Left ventricle myocardium inferior (tissue), 1 donor: ENCODE data around the gene SLC10A7. TPM values are rescaled to one million over a fixed set of nuclear protein-coding genes. Genes with fewer than 3 reads are reported as not detected.

Experiments
- DNase-seq: peaks from one replicate; pipeline ENCODE4 v3.0.0-alpha.2; 2020
- H3K27ac ChIP-seq: fragments of 200-600 bp; replicated peaks from 2 replicates; pipeline ENCODE4 v1.8.0; 2021
- H3K27me3 ChIP-seq: fragments of 200-600 bp; 2 replicates; pipeline ENCODE4 v1.8.0; 2021; ENCODE audit warnings: low read depth
- H3K36me3 ChIP-seq: fragments of 200-600 bp; 2 replicates; pipeline ENCODE4 v1.8.0; 2021
- H3K4me1 ChIP-seq: fragments of 200-600 bp; 2 replicates; pipeline ENCODE4 v1.8.0; 2021
- H3K4me3 ChIP-seq: fragments of 200-600 bp; 2 replicates; pipeline ENCODE4 v1.8.0; 2021; ENCODE audit warnings: mild to moderate bottlenecking, moderate library complexity
- H3K9me3 ChIP-seq: fragments of 200-600 bp; replicated peaks from 2 replicates; pipeline ENCODE4 v1.8.0; 2021
- CTCF ChIP-seq: fragments of 200-600 bp; IDR thresholded peaks from 2 replicates; pipeline ENCODE4 v1.8.0; 2021; ENCODE audit warnings: antibody characterized with exemption, mild to moderate bottlenecking, borderline replicate concordance
- intact Hi-C: fragments of 100-400 bp; cut with micrococcal nuclease; formaldehyde crosslinking; loops from one replicate; pipeline ENCODE4 v1.11.0; 2022
- total RNA-seq: library from RNA; stranded (reverse); fragmentation: NEBNext Ultra II Directional; extraction: Animal tissue kit (Norgen Biotek cat#: 25700); gene quantifications from one replicate; pipeline ENCODE4 v1.2.1, GENCODE V29; 2021
- donor health status: DM: no; HTN: yes; CAD: no; lungs with severe emphysema.

SLC10A7 gene
- total RNA-seq, 1 donor from 2014 or later = 4.3 TPM

GRCh38 chr4:146222313-146222712, 299.4 kb downstream of the SLC10A7 start:
- H3K4me3 ChIP-seq = no peak overlapping the region
- H3K27ac ChIP-seq = no peak overlapping the region
- DNase-seq = no peak
- intact Hi-C loops = no loop called here
- H3K9me3 ChIP-seq = no peaks in the 10 kb centered on the region
- no peaks in the 10 kb centered on the region for H3K36me3 ChIP-seq
- H3K27me3 ChIP-seq = no peaks in the 10 kb centered on the region
- TF ChIP-seq CTCF = no peak
- peaks cover 7% of the 10 kb centered on the region for H3K4me1 ChIP-seq

GRCh38 chr4:146214238-146214637, 307.5 kb downstream of the SLC10A7 start, which contains the start of gene REELD1:
Gene REELD1, plus strand, starts transcription at chr4:146214538. Its CDS starts 2,415 bp downstream, at chr4:146216953.
- no peak for DNase-seq
- no peaks in the 10 kb centered on the region for H3K27me3 ChIP-seq
- H3K27ac ChIP-seq = no peak within 1 kb of the TSS
- no peaks in the 10 kb centered on the region for H3K36me3 ChIP-seq
- H3K4me1 ChIP-seq = no peaks in the 10 kb centered on the region
- intact Hi-C loops = no loop called here
- no peak within 1 kb of the TSS for H3K4me3 ChIP-seq
- H3K9me3 ChIP-seq = no peaks in the 10 kb centered on the region
- no peak for TF ChIP-seq CTCF

GRCh38 chr4:146212781-146213180, 309.0 kb downstream of the SLC10A7 start:
- TF ChIP-seq CTCF = no peak
- H3K9me3 ChIP-seq = no peaks in the 10 kb centered on the region
- H3K4me3 ChIP-seq = no peak overlapping the region
- H3K27ac ChIP-seq = no peak overlapping the region
- intact Hi-C loops = no loop called here
- no peaks in the 10 kb centered on the region for H3K4me1 ChIP-seq
- no peak for DNase-seq
- H3K36me3 ChIP-seq = no peaks in the 10 kb centered on the region
- H3K27me3 ChIP-seq = no peaks in the 10 kb centered on the region

- no peak for TF ChIP-seq CTCF
- H3K27ac ChIP-seq = no peak overlapping the region
- no peaks in the 10 kb centered on the region for H3K27me3 ChIP-seq
- H3K4me1 ChIP-seq = no peaks in the 10 kb centered on the region
- no peaks in the 10 kb centered on the region for H3K9me3 ChIP-seq
- H3K4me3 ChIP-seq = no peak overlapping the region
- H3K36me3 ChIP-seq = no peaks in the 10 kb centered on the region
- intact Hi-C loops = no loop called here
- DNase-seq = no peak
Measured at GRCh38 chr4:146211440-146211839, 310.3 kb downstream of the SLC10A7 start.

GRCh38 chr4:146210890-146211289, 310.9 kb downstream of the SLC10A7 start:
- H3K27me3 ChIP-seq = no peaks in the 10 kb centered on the region
- no peaks in the 10 kb centered on the region for H3K4me1 ChIP-seq
- H3K9me3 ChIP-seq = no peaks in the 10 kb centered on the region
- intact Hi-C loops = no loop called here
- H3K36me3 ChIP-seq = no peaks in the 10 kb centered on the region
- no peak overlapping the region for H3K4me3 ChIP-seq
- no peak overlapping the region for H3K27ac ChIP-seq
- no peak for TF ChIP-seq CTCF
- DNase-seq = no peak

- no peaks in the 10 kb centered on the region for H3K36me3 ChIP-seq
- DNase-seq = no peak
- H3K27ac ChIP-seq = no peak overlapping the region
- intact Hi-C loops = no loop called here
- H3K27me3 ChIP-seq = no peaks in the 10 kb centered on the region
- no peaks in the 10 kb centered on the region for H3K4me1 ChIP-seq
- H3K4me3 ChIP-seq = no peak overlapping the region
- TF ChIP-seq CTCF = no peak
- peaks cover 6% of the 10 kb centered on the region for H3K9me3 ChIP-seq
Measured at GRCh38 chr4:146207410-146207809, 314.3 kb downstream of the SLC10A7 start.
